Coronary artery (tissue), 2 donors: ENCODE data around the gene CHMP6.

ENCODE experiments used
- DNase-seq: peaks from one replicate; pipeline ENCODE4 v3.0.0-alpha.2; 2017; ENCODE audit warnings: low spot score
- H3K27ac ChIP-seq, 2 donors: fragments of 200-600 bp; sonication (generic); one replicate each; pipeline ENCODE4 v1.5.1; 2016 to 2019
- H3K4me3 ChIP-seq: fragments of 200-600 bp; sonication (generic); 2 replicates; pipeline ENCODE4 v1.5.1; 2016; ENCODE audit warnings: mild to moderate bottlenecking, moderate library complexity
- TF ChIP-seq, protein P1 (sequence below): fragments of 200-600 bp; sonication (generic); IDR thresholded peaks from one replicate; pipeline ENCODE4 v1.5.1; 2019; ENCODE audit warnings: antibody characterized with exemption

Gene CHMP6

GRCh38 chr17:80976701-80977100 is 14.9 kb upstream of the CHMP6 start:
- Histone ChIP-seq H3K4me3 (no peak overlapping the region), H3K27ac (no peak overlapping the region)
- TF ChIP-seq, protein P1, sequence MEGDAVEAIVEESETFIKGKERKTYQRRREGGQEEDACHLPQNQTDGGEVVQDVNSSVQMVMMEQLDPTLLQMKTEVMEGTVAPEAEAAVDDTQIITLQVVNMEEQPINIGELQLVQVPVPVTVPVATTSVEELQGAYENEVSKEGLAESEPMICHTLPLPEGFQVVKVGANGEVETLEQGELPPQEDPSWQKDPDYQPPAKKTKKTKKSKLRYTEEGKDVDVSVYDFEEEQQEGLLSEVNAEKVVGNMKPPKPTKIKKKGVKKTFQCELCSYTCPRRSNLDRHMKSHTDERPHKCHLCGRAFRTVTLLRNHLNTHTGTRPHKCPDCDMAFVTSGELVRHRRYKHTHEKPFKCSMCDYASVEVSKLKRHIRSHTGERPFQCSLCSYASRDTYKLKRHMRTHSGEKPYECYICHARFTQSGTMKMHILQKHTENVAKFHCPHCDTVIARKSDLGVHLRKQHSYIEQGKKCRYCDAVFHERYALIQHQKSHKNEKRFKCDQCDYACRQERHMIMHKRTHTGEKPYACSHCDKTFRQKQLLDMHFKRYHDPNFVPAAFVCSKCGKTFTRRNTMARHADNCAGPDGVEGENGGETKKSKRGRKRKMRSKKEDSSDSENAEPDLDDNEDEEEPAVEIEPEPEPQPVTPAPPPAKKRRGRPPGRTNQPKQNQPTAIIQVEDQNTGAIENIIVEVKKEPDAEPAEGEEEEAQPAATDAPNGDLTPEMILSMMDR = no peak
- no peak for DNase-seq

GRCh38 chr17:80977172-80977571 is 14.5 kb upstream of the CHMP6 start:
- DNase-seq = no peak
- Histone ChIP-seq H3K27ac (no peak overlapping the region), H3K4me3 (no peak overlapping the region)
- TF ChIP-seq, protein P1 = no peak

GRCh38 chr17:80978499-80979497 is 12.8 kb upstream of the CHMP6 start:
- H3K4me3 ChIP-seq = no peak overlapping the region
- TF ChIP-seq, protein P1 = no peak
- DNase-seq = no peak
- no peak overlapping the region for H3K27ac ChIP-seq

DNA sequence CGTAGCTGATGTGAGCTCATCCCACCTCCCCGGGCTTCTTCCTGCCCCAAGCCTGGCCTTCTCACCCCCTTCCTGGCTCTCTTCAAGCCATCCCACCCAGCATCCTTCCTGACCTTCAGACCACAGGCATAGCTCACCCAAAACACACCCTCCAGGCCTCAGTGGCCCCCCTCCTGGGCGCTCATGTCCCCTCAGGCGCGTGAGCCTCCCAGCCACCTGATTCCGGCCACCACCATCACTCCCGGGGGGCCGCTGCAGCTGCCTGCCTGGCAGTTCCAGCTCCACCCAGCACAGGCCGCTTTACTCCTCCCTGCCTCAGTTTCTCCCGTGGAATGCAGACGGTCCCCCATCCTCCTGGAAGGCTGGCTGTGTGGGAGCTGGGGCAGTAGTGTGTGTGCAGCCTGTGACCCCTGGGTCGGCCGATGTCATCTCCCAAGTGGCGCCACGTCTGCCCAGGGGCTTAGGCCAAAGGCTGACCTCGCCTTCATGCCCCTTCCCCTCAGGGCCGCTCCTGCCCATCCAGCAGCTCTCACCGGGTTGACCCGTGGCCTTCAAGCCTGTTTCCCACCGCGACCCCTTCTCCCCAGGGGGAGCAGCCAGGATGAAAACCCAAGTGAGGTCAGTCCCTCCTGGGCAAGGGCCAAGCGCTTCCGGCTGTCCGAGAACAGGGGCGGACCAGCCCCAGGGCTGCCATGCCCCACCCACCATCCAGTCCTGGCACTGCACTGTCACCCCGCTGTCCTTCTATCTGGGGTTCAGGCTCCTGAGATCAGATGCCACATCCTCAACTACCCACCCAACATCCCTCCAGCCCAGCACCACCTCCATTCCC is 11.9 kb upstream of the CHMP6 start:
- TF ChIP-seq, protein P1 = no peak
- no peak overlapping the region for H3K27ac ChIP-seq
- H3K4me3 ChIP-seq = no peak overlapping the region
- no peak for DNase-seq

GRCh38 chr17:80980397-80981061 is 11.1 kb upstream of the CHMP6 start:
- no peak for DNase-seq
- peak overlapping the region; percentile 11 for H3K4me3 ChIP-seq
- no peak overlapping the region for H3K27ac ChIP-seq
- TF ChIP-seq, protein P1 = no peak

DNA sequence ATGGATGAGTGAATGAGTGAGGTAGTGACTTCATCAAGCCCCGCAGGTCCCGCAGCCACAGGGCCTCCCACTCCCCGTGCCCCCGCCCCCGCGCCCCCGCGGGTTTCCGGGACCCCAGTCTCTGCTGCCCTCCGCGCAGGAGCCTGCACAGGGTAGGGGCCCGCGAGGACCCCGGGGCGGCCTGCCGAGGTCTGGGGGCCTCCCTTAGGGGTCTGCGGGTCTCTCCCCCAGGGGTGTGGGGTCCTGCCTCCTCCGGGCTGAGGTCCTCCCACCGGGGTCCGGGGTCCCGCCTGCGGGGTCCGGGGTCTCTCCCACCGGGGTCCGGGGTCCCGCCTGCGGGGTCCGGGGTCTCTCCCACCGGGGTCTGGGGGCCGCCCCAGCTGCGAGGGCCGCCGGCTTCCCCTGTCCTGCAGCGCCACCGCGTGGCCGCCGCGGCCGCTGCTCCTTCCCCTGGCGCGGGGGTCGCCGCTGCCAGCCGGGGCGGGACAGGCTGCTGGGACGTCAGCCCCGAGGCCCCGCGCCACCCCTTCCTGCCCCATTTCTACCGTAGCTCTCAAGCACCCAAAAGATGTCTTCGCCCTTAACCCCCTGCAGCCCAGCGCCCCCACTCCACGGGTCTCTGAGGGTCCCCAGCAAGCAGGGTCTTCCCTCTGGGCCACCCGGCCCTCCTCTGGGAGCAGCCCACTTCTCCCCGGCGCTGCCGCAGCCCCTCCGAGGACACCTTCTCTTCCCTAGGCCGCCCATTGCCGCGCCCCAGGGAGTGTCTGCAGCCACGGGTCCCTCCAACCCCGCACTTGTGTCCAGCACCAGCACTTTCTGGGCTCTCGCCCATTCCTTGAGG is 10.4 kb upstream of the CHMP6 start:
- H3K4me3 ChIP-seq = peak overlapping the region; percentile 11
- no peak overlapping the region for H3K27ac ChIP-seq
- TF ChIP-seq, protein P1 = peak; percentile 86
- DNase-seq = no peak
